GM19468 (cell line): Measurements from ENCODE around the gene EPC2.
A peak's percentile ranks its signal among the peaks of the same experiment; 100 is the strongest.
"Not testable (repeated sequence)": the region's sequence is repeated elsewhere in the genome, so short reads cannot be mapped to it uniquely, and the experiment has no call there.

Experiments used
- ATAC-seq: cut with Tn5 transposase; IDR thresholded peaks from one replicate; pipeline ENCODE4 v1.9.1; 2021; ENCODE audit warnings: mild to moderate bottlenecking, moderate library complexity, moderate number of reproducible peaks; ENCODE audit not compliant: unreplicated experiment; ENCODE audit errors: extremely low read depth

EPC2 gene

GRCh38 chr2:148789059-148789458 is 144.5 kb downstream of the EPC2 start:
- no peak for ATAC-seq

GRCh38 chr2:148790172-148790571 is 145.6 kb downstream of the EPC2 start:
- ATAC-seq, result not testable (repeated sequence)

- ATAC-seq, result no peak
Measured at GRCh38 chr2:148794558-148794957, 150.0 kb downstream of the EPC2 start.

- no peak for ATAC-seq
Measured at GRCh38 chr2:148796735-148797512, 152.4 kb downstream of the EPC2 start.

GRCh38 chr2:148802448-148803220 is 158.1 kb downstream of the EPC2 start:
- ATAC-seq, result no peak

- no peak for ATAC-seq
Measured at GRCh38 chr2:148810081-148810480, 165.5 kb downstream of the EPC2 start.

- ATAC-seq, result no peak
Measured at GRCh38 chr2:148812306-148812705, 167.8 kb downstream of the EPC2 start.

- peak; percentile 96 for ATAC-seq
Measured at GRCh38 chr2:148813603-148814065, 169.1 kb downstream of the EPC2 start.

GRCh38 chr2:148814143-148814859 is 169.8 kb downstream of the EPC2 start:
- no peak for ATAC-seq

- ATAC-seq, result no peak
Measured at GRCh38 chr2:148814860-148815419, 170.4 kb downstream of the EPC2 start.

GRCh38 chr2:148816176-148816575 is 171.6 kb downstream of the EPC2 start:
- no peak for ATAC-seq

- ATAC-seq, result no peak
Measured at GRCh38 chr2:148817210-148817708, 172.7 kb downstream of the EPC2 start.

GRCh38 chr2:148819019-148819585 is 174.6 kb downstream of the EPC2 start:
- no peak for ATAC-seq

GRCh38 chr2:148824190-148824589 is 179.6 kb downstream of the EPC2 start:
- no peak for ATAC-seq

GRCh38 chr2:148826791-148827190 is 182.2 kb downstream of the EPC2 start:
- no peak for ATAC-seq

- ATAC-seq, result no peak
Measured at GRCh38 chr2:148828941-148829340, 184.4 kb downstream of the EPC2 start.

- no peak for ATAC-seq
Measured at GRCh38 chr2:148829618-148830017, 185.1 kb downstream of the EPC2 start.

GRCh38 chr2:148832637-148833036 is 188.1 kb downstream of the EPC2 start:
- no peak for ATAC-seq
